ENCODE results near the gene WDR62. TPM values are rescaled to one million over a fixed set of nuclear protein-coding genes. Genes with fewer than 3 reads are reported as not detected.
A peak's percentile ranks its signal among the peaks of the same experiment; 100 is the strongest.

WDR62 gene
- total RNA-seq = 2.4 TPM

GRCh38 chr19:36054733-36055686, at the start of gene WDR62:
TSS of gene WDR62 (plus strand) at chr19:36054897. CDS start at chr19:36054972, 75 bp downstream.
- peak; percentile 84 for ATAC-seq

GRCh38 chr19:36006955-36007354, 47.7 kb upstream of the WDR62 start:
- no peak for ATAC-seq

GRCh38 chr19:36008336-36008978, 46.2 kb upstream of the WDR62 start, which contains the start of gene SYNE4:
TSS of gene SYNE4 (minus strand) at chr19:36008813. CDS start at chr19:36008681, 132 bp downstream.
- ATAC-seq = peak; percentile 36

- ATAC-seq = peak; percentile 37
These were observed 45.5 kb upstream of the WDR62 start for GRCh38 chr19:36009220-36009619.

- ATAC-seq = no peak
These were observed 44.9 kb upstream of the WDR62 start for GRCh38 chr19:36009633-36010379.

- no peak for ATAC-seq
These were observed 44.3 kb upstream of the WDR62 start for GRCh38 chr19:36010402-36010801.

GRCh38 chr19:36013280-36014011, 41.3 kb upstream of the WDR62 start:
- ATAC-seq = no peak

GRCh38 chr19:36014012-36014924, 40.4 kb upstream of the WDR62 start, which contains the start of gene ALKBH6:
TSS of gene ALKBH6 (minus strand) at chr19:36014213. CDS start at chr19:36013397, 816 bp downstream.
- peak; percentile 99 for ATAC-seq

- ATAC-seq = no peak
These were observed 35.5 kb upstream of the WDR62 start for GRCh38 chr19:36019061-36019670.

- ATAC-seq = no peak
These were observed 31.3 kb upstream of the WDR62 start for GRCh38 chr19:36023432-36023831.

GRCh38 chr19:36025541-36025940, 29.2 kb upstream of the WDR62 start:
- ATAC-seq = no peak

- no peak for ATAC-seq
These were observed 28.4 kb upstream of the WDR62 start for GRCh38 chr19:36026091-36026876.

GRCh38 chr19:36027696-36028095, 27.0 kb upstream of the WDR62 start:
- ATAC-seq = no peak

- ATAC-seq = no peak
These were observed 26.2 kb upstream of the WDR62 start for GRCh38 chr19:36028313-36029041.

- ATAC-seq = no peak
These were observed 24.2 kb upstream of the WDR62 start for GRCh38 chr19:36030264-36031148.

GRCh38 chr19:36031308-36031707, 23.4 kb upstream of the WDR62 start:
- ATAC-seq = no peak

- ATAC-seq = peak; percentile 7
These were observed 22.2 kb upstream of the WDR62 start, which contains the start of gene CLIP3 for GRCh38 chr19:36032251-36033104. TSS of gene CLIP3 (minus strand) at chr19:36032873. CDS start at chr19:36032357, 516 bp downstream.

Measured in esophagus mucosa (tissue), 1 donor.